ENCODE measurements around the gene SFTPB. TPM values are rescaled to one million over a fixed set of nuclear protein-coding genes. Genes with fewer than 3 reads are reported as not detected.

The SFTPB gene
- total RNA-seq, 3 donors from 2014 or later, result 1.3 to 2.2 TPM; not detected in 1

- H3K4me1 ChIP-seq (ENCODE audit: low read depth), result peaks cover 12% of the 10 kb centered on the region
Observed at GRCh38 chr2:85708641-85709040, 40.6 kb upstream of the SFTPB start.

GRCh38 chr2:85707304-85707703, 39.3 kb upstream of the SFTPB start:
- Histone ChIP-seq H3K4me3 (no peak overlapping the region), H3K9me3 (no peaks in the 10 kb centered on the region), H3K4me1 (ENCODE audit: low read depth) (peaks cover 12% of the 10 kb centered on the region), H3K36me3 (ENCODE audit: low read depth) (no peaks in the 10 kb centered on the region)
- peak in 1 of 3 donors; percentile 93 for DNase-seq
- ATAC-seq, result peak; percentile 81
- peak; percentile 74 for TF ChIP-seq CTCF (IDR thresholded peaks at IDR 0.05)
- intact Hi-C loops (cut with DNase I, micrococcal nuclease), result no loop called here

More at GRCh38 chr2:85708641-85709040, 40.6 kb upstream of the SFTPB start:
- Histone ChIP-seq H3K9me3 (no peaks in the 10 kb centered on the region), H3K36me3 (ENCODE audit: low read depth) (no peaks in the 10 kb centered on the region), H3K4me3 (no peak overlapping the region)
- no peak for DNase-seq
- TF ChIP-seq CTCF (IDR thresholded peaks at IDR 0.05), result no peak
- intact Hi-C loops (cut with DNase I, micrococcal nuclease), result no loop called here
- no peak for ATAC-seq

GRCh38 chr2:85706599-85707296, 38.7 kb upstream of the SFTPB start:
- no peak for ATAC-seq
- intact Hi-C loops (cut with DNase I, micrococcal nuclease), result no loop called here

GRCh38 chr2:85706063-85706462, 38.1 kb upstream of the SFTPB start:
- ATAC-seq (no peak), DNase-seq (no peak)
- TF ChIP-seq CTCF (IDR thresholded peaks at IDR 0.05), result no peak
- Histone ChIP-seq H3K36me3 (ENCODE audit: low read depth) (no peaks in the 10 kb centered on the region), H3K4me3 (no peak overlapping the region), H3K9me3 (no peaks in the 10 kb centered on the region), H3K4me1 (ENCODE audit: low read depth) (peaks cover 9% of the 10 kb centered on the region)
- intact Hi-C loops (cut with DNase I, micrococcal nuclease), result no loop called here

More at GRCh38 chr2:85706599-85707296, 38.7 kb upstream of the SFTPB start:
- no peak for DNase-seq
- no peak for TF ChIP-seq CTCF (IDR thresholded peaks at IDR 0.05)
- Histone ChIP-seq H3K4me1 (ENCODE audit: low read depth) (peaks cover 12% of the 10 kb centered on the region), H3K36me3 (ENCODE audit: low read depth) (no peaks in the 10 kb centered on the region), H3K4me3 (no peak overlapping the region), H3K9me3 (no peaks in the 10 kb centered on the region)

DNA sequence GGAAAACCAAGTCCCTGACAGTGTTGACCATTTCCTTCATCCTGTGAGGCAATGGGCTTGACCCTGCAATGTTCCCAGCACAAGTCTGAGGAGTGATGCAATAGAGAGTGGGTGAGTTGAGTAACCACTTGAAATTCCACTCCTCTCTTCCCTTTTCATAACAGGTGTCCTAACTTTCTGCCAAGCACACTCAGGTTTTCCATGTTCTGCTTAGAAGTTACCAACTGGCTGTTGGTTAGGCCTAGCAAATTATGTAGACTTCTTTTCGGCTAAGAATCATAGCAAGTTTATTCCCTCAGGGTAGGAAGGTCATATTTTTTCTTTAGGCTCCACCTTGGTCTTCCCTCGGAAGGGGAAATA, 37.7 kb upstream of the SFTPB start:
- no peak for DNase-seq
- Histone ChIP-seq H3K9me3 (no peaks in the 10 kb centered on the region), H3K4me3 (no peak overlapping the region), H3K36me3 (ENCODE audit: low read depth) (no peaks in the 10 kb centered on the region), H3K4me1 (ENCODE audit: low read depth) (peaks cover 9% of the 10 kb centered on the region)
- TF ChIP-seq CTCF (IDR thresholded peaks at IDR 0.05), result no peak
- intact Hi-C loops (cut with DNase I, micrococcal nuclease), result no loop called here
- ATAC-seq, result peak; percentile 55
